ELR (cell line): ENCODE results near the gene PRODH2.
A peak's percentile ranks its signal among the peaks of the same experiment; 100 is the strongest.
"Not testable (repeated sequence)": the region's sequence is repeated elsewhere in the genome, so short reads cannot be mapped to it uniquely, and the experiment has no call there.

Source experiments
- DNase-seq: peaks from one replicate; pipeline ENCODE4 v3.0.0-alpha.2; 2015; ENCODE audit warnings: low read depth

PRODH2 gene

DNA sequence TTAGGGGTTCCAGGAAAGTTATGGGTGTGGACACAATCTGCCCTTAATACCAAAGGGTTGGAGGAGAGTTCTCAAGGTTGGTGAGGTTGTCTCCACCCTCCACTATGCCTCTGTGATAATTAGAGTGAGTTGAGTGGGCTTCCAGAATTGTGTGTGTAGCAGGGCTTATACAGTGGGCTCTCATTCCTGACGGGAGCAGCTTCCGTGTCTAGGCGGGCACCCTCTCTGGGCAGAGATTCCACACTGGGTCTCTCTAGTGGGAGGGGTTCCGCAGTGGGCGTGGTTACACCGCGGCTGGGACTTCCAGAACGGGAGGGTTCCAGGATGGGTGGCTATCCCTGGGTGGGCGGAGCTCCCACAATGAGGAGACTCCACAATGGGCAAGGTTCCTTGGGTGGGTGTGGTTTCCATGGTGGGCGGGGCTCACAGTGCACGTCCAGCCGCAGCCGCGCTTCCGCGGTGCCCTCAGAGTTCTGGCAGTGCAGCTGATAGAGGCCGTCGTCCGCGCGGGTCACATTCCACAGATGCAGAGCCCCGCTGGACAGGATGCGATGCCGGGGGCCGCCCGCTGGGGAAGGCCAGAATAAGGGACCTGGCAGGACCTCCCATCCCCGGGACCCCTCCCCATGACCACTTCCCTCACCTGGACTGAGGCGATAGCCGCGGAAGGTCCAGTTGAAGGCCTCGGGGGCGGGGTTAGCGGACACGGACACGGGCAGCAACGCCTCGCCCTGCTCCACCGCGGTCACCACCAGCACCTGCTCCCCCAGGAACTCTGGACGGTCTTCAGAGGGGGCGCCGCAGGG lies 31.2 kb upstream of the PRODH2 start:
- no peak for DNase-seq

GRCh38 chr19:35842666-35843272 lies 30.1 kb upstream of the PRODH2 start:
- DNase-seq = no peak

DNA sequence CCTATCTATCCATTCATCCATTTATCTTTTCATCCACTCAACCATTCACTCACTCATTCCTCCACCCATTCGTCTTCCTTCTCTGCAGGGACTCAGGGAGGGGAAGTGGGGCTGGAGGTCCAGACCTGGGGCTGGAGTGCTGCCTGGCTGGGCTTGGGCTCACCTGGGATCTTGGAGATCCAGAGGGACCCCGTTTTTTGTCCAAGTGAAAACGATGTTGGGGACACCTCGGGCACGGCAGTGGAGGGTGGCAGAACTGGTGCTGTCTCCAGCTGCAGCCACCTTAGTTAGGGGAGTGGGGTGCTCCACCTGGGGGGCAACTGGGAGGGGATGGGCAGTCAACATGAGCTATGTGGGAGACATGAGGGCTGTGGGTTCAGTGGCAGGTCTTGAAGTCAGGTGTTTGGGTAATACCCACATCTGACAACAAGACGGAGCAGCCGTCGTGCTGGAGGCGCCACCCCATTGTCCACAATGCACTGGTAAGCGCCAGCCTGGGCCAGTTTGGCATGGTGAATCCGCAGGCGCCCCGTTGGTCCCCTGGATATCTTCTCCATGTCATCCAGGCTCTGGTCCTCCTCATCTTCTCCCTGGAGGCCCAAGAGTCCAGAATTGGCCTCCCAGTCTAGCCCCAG lies 29.4 kb upstream of the PRODH2 start:
- no peak for DNase-seq

GRCh38 chr19:35836096-35836495 lies 23.5 kb upstream of the PRODH2 start:
- not testable (repeated sequence) for DNase-seq

GRCh38 chr19:35833972-35834371 lies 21.3 kb upstream of the PRODH2 start:
- no peak for DNase-seq

DNA sequence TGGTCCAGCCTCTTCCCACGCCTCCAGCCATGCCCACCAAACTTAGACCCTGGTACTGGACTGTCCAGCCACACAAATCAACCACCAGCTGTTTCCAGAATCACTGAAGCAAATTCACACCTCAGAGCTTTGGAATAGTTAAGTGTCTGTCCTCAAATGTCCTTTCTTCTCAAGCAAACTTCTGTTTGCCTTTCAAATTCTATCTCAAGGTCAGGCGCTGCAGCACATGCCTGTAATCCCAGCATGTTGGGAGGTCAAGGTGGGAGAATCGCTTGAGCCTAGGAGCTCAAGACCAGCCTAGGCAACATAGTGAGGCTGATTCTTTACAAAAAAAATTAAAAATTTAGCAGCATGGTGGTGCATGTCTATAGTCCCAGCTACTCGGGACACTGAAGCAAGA lies 19.4 kb upstream of the PRODH2 start:
- DNase-seq = no peak

GRCh38 chr19:35830986-35831385 lies 18.3 kb upstream of the PRODH2 start:
- no peak for DNase-seq

DNA sequence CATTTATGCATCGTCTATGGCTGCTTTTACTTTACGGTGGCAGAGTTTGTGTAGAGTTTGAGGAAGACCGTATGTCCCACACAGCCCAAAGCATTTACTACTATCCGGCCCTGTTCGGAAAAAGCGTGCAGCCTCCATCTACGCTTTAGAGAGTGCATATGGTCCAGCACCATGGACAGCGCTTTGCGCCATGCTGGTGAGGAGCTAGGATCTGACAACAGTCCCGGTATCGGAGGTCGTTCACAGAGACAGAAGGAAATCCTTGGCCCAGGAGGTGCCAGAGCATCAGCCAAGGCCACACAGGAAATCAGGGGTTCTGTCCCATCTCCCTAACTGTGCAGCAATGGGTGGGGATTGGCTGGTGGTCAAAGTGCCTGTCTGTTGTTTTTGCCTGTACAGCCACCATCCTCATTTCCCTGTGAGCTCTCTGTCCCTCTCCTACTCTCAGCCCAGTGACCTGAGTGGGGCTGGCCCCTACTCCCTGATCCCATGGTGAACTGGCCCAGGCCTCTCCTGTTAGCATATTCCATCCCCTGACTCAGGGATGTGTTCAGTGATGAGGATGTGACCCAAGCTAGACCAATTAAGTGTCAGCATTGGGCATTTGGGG lies 16.2 kb upstream of the PRODH2 start:
- peak; percentile 59 for DNase-seq

DNA sequence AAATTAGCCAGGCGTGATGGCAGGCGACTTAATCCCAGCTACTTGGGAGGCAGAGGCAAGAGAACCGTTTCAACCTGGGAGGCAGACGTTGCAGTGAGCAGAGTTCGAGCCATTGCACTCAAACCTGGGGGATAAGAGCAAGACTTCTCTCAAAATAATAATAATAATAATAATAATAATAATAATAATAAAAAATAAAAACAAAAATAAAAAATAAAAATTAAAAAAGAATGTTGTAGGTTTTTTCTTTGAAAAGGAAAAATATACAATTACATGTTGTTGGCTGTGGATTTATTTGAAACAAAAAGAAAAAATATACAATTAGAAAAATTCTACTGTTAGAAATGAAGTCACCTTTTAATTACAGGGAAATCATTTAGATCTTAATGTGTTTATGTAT lies 11.5 kb upstream of the PRODH2 start:
- DNase-seq = no peak

GRCh38 chr19:35822579-35822978 lies 9.9 kb upstream of the PRODH2 start:
- no peak for DNase-seq

- no peak for DNase-seq
Observed at GRCh38 chr19:35818445-35818844, 5.8 kb upstream of the PRODH2 start.

- no peak for DNase-seq
Observed at GRCh38 chr19:35816846-35817245, 4.2 kb upstream of the PRODH2 start.

DNA sequence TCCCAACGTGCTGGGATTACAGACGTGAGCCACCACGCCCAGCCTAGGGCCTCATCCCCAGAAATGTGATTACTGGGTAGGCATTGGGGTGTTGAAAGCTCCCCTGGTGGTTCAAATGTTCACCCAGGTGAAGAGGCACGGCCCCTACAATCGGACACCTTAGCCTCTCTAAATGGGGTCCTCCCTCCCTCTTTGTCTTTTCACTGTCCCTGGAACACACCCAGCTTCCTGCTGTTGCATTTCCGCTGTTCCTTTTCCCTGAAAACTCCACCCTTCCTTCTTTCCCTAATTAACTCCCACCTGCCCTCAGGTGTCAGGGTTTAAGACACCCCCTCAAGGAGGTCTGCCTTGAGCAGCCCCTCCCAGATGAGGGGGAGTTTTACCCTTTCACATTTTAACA lies 3.6 kb upstream of the PRODH2 start:
- DNase-seq = no peak

- DNase-seq = no peak
Observed at GRCh38 chr19:35813043-35813890, 622 bp upstream of the PRODH2 start.

DNA sequence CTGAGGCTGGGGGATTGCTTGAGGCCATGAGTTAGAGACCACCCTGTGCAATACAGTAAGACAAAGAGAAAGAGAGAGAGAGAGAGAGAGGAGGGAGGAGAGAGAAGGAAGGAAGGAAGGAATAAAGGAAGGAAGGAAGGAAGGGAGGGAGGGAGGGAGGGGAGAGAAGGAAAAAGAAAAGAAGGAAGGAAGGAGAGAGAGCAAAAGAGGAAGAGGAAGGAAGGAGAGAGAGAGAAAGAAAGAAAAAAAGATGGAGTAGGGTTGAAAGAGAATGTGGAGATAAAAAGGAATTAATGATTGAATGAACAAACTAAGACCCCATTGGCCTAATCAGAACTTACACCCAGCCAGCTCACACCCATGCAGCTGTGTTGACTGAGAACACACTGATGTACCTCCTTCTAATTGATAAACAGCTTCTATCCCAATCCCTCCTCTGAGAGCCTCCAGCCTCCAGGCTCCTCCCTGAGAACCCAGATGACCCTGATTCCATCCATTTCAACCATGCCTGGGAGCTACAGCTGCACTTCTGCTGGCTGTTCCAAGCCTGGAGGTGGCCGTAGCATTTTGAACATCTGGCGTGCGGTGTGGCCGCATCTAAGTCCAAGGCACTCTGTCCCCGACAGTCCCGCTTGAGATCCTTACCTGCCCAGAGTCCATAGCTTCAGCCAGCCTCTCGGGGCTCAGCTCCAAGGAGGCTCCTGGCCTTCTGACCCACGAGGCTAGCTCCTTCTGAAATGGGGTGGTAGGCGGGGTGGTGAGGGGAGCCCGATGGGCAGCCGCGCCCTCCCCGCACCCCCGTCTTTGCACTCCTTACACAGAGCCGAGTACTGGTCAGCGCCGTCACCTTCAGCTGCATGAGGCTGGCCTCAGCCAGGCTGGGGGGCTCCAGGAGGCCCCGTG lies 1.1 kb downstream of the PRODH2 start:
- DNase-seq = no peak

DNA sequence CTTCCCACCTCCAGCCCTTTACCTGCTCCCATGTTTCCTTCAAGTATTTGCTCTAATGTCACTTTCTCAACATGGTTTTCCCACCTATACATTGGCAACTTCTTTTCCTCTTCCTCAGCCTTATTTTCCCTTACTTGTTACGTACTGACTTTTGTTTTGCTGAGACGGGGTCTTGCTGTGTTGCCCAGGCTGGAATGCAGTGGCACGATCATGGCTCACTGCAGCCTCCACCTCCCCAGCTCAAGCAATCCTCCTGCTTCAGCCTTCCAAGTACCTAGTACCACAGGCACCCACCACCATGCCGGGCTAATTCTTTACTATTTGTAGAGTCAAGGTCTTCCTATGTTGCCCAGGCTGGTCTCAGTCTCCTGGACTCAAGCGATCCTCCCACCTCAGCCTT lies 5.0 kb downstream of the PRODH2 start:
- no peak for DNase-seq

DNA sequence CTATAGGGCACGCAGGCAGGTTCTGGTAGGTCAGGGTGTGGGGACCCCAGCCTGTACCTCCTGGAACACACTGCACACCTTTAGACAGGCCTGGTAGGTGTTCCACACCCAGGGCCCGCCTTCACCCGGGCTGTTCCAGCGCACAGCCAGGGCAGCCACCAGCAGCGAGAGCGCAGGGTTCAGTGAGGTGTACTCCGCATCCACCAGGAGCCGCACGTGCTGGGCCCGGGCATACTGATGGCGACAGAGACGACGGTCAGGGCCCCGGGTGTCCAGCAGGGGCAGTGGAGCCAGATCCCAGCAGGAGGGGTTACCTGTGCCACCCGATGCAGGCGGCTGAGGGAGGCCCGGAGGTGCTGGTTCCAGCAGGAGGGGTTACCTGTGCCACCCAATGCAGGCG lies 6.0 kb downstream of the PRODH2 start:
- DNase-seq = no peak

DNA sequence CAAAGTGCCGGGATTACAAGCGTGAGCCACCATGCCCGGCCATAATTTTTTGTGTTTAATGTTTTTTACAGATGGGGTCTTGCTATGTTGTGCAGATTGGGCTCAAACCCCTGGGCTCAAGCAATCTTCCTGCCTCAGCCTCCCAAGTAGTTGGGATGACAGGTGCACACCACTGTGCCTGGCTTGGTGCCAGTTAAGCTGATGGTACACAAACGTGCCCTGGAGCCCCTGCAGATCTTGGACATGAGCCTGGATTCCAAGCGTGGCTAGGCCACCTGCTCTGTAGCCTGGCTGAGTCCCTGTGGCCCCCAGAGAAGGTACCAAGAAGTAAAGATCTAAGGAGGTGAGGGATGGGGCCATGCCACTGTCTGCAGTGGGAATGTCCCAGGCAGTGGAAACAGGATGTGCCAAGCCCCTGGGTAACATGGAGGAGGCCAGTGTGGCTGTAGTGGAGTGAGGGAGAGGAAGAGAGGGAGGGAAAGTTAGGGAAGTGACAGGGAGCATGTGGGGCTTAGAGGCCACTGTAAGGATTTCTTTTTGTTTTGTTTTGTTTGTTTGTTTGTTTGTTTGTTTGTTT lies 7.0 kb downstream of the PRODH2 start:
- no peak for DNase-seq

- DNase-seq = no peak
Observed at GRCh38 chr19:35801828-35802227, 10.8 kb downstream of the PRODH2 start.

DNA sequence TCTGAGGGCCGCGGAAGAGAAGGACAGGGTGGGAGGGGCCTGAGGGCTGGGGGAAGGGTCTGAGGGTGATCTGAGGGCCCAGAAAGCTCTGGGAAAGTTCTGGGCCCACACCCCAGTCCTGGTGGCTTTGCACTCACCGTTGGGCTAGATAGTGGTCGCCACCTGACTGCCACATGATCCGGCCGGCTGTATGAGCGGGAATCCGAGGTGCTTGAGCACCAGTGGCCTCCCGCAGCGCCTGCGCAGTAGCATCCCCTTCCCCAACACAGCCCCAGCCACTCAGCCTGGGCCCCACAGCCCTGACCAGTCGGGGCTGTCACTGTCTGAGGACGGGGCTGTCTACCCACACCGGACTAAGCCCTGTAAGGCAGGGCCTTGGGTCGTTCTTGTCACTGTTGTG lies 15.0 kb downstream of the PRODH2 start:
- DNase-seq = no peak
